GM18951 (cell line): Measurements from ENCODE around the gene BACH2.

ENCODE experiments used
- POLR2A ChIP-seq: IDR thresholded peaks from 4 replicates; pipeline ENCODE4 v1.6.1; 2011; ENCODE audit warnings: mild to moderate bottlenecking; ENCODE audit not compliant: insufficient read length, insufficient read depth; ENCODE audit errors: extremely low read depth
- in situ Hi-C: fragments of 300-500 bp; cut with MboI; formaldehyde crosslinking; loops from one replicate; pipeline ENCODE4 v1.12.0; 2022; ENCODE audit warnings: low sequenced_read_pairs, mixed read lengths, inconsistent platforms; ENCODE audit not compliant: unreplicated experiment

BACH2 gene

GRCh38 chr6:90319044-90319443, 22.4 kb upstream of the BACH2 start:
- no peak for TF ChIP-seq POLR2A
- in situ Hi-C loops, result no loop called here

GRCh38 chr6:90315986-90316385, 19.3 kb upstream of the BACH2 start:
- no peak for TF ChIP-seq POLR2A
- in situ Hi-C loops, result no loop called here

GRCh38 chr6:90315354-90315950, 18.8 kb upstream of the BACH2 start:
- in situ Hi-C loops, result no loop called here
- TF ChIP-seq POLR2A, result no peak

GRCh38 chr6:90314514-90314913, 17.9 kb upstream of the BACH2 start:
- in situ Hi-C loops, result no loop called here
- TF ChIP-seq POLR2A, result no peak

GRCh38 chr6:90311569-90311968, 14.9 kb upstream of the BACH2 start:
- in situ Hi-C loops, result no loop called here
- no peak for TF ChIP-seq POLR2A

DNA sequence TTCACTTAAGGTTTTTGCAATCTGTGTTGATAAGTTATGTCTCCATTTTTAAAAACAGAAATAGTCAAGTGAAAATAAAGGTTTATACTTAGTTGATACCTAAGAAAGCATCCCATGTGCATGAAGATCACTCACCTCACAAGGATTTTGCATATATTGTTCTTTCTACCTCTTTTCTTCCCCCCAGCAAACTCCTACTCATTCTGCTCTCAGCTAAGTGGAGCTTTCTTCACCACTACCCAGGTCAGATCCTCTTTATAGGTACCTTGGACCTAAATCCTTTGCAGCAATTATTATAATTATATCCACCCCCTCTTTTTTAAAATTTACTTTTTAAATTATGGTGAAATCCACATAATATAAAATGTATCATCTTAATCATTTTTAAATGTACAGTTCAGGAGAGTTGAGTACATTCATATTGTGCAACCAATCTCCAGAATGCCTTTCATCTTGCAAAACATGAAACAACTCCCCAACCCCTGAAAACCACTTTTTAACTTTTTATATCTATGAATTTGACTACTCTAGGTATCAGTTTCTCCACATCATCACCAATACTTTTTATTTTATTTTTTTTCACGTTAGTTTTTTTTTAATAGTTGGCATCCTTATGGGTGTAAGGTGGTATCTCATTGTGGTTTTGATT, 9.3 kb upstream of the BACH2 start:
- in situ Hi-C loops, result no loop called here
- no peak for TF ChIP-seq POLR2A

DNA sequence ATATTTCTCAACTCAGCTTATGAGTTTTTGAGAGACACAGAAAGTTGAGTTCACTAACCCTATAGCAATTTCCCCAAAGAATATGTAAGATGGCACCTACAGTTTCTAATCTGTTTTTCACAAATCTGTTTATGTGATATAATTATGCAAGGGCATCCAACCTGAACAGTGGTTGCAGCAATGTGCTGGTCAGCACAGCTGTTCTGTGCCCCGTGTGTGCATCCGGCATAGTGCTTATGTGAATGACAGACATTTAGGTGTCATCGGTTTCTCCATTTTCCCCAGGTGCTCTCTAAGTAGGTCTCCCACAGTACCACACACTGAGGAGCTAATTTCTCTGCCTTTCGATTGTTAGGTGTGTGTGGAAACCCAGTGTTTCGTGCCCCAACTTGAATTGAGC, 7.7 kb upstream of the BACH2 start:
- in situ Hi-C loops, result no loop called here
- TF ChIP-seq POLR2A, result no peak

GRCh38 chr6:90303039-90303438, 6.4 kb upstream of the BACH2 start:
- in situ Hi-C loops, result no loop called here
- TF ChIP-seq POLR2A, result no peak

DNA sequence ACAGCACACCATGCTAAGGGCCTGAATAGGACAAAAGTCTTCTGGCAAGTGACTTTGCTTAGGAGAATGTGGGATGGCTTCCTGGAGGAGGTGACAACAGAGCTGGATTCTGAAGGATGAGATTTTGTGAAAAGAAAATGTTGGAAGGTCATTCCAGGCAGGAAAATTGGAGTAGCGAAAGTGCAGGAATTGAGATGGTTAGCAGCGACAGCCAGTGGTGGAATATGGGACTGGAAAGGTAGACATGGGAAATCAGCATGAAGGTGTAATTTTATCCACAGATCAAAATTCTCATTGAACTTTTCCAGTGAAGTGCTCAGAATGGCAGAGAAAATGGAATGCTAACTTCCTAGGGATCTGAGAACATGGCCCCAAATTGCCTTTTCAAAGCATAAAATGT, 5.7 kb upstream of the BACH2 start:
- TF ChIP-seq POLR2A, result no peak
- in situ Hi-C loops, result no loop called here

GRCh38 chr6:90301816-90302215, 5.2 kb upstream of the BACH2 start:
- no peak for TF ChIP-seq POLR2A
- in situ Hi-C loops, result no loop called here

DNA sequence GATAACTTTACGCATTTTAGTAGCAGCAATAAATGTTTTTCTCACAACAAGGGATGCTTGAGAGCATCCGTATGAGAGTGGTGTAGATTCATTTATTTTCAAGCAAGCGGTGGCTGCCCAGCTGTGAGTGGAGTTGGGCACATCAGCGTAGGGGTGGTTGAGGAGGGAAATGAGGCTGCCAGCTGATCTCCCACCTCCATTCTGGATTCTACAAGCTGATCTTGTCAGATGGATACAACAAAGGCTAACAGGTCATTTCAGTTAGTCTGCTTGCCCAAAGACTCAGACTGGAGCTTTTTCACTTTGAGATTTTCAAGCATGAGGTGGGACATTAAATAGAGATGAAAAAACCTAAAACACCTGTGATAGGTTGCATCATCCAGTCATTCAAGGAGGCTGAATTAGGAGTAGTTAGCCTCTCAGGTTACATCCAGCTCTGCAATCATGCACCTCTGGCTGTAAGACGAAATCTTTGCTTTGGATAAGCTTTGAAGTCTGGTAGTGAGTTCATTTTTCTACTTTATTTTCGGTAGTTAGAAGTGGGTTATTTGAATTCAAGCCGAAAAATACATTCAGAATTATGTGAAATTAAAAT, 1.9 kb upstream of the BACH2 start:
- in situ Hi-C loops, result loop anchor here (10.0 kb wide), 1 partner anchor 176 kb away; no protein-coding TSS in a partner anchor
- no peak for TF ChIP-seq POLR2A

- TF ChIP-seq POLR2A, result no peak
- in situ Hi-C loops, result loop anchor here (10.0 kb wide), 1 partner anchor 177 kb away; no protein-coding TSS in a partner anchor
These were observed 1.3 kb upstream of the BACH2 start for GRCh38 chr6:90297867-90298381.

DNA sequence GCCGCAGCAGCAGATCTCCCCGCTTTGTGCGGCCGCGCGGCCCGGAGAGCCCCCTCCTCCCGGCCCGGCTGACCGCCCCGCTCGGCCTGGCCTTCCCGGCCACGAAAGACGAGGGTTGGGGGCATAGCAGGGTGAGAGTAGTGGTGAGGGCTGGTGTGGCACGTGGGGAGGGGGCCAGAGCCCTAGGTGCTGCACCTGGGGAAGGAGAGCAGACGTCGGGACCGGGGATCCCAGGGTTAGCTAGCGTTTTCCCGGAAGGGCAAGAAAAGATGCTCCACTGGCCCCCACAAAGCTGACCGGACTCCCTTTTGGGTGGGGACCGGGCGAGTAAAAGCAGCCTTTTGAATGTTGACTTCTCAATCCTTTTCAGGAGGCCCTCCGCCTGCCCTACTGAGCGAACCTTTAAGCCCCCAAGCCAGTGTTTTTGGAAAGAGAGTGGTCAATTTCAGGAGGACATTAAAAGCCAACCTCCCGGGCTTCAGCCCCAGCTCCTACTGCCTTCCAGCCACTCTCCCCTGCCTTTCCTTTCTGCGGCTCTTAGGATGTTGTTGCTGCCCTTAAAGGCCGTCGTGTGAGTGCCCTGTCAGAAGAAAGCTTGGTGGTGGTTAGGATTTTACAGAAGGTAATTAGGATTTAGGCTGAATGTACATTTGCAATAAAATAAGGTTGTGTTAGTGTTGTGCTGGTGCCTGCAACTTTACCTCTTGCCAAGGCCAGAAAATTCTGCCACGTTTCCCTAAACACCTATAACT, 648 bp upstream of the BACH2 start:
- no peak for TF ChIP-seq POLR2A
- in situ Hi-C loops, result loop anchor here (10.0 kb wide), 1 partner anchor 178 kb away; no protein-coding TSS in a partner anchor

- in situ Hi-C loops, result loop anchor here (10.0 kb wide), 1 partner anchor 179 kb away; no protein-coding TSS in a partner anchor
- TF ChIP-seq POLR2A, result no peak
These were observed 746 bp downstream of the BACH2 start for GRCh38 chr6:90295854-90296340.
